Loucy (cell line): ENCODE data around the gene SESN3.
"Not testable (repeated sequence)": the region's sequence is repeated elsewhere in the genome, so short reads cannot be mapped to it uniquely, and the experiment has no call there.

Experiments used
- H2AFZ ChIP-seq: fragments of 200-600 bp; sonication (generic); 2 replicates; pipeline ENCODE4 v1.6.0; 2016; ENCODE audit warnings: antibody characterized with exemption, mild to moderate bottlenecking, low read length, moderate library complexity
- H3F3A ChIP-seq: fragments of 200-600 bp; 2 replicates; pipeline ENCODE4 v1.6.0; 2016; ENCODE audit warnings: antibody characterized with exemption, low read depth, mild to moderate bottlenecking
- H3K27me3 ChIP-seq: fragments of 200-600 bp; sonication (generic); 2 replicates; pipeline ENCODE4 v1.6.1; 2014; ENCODE audit warnings: low read length, mild to moderate bottlenecking; ENCODE audit not compliant: insufficient read depth, poor library complexity, severe bottlenecking
- H3K36me3 ChIP-seq: fragments of 200-600 bp; sonication (generic); 2 replicates; pipeline ENCODE4 v1.6.1; 2016; ENCODE audit warnings: low read length; ENCODE audit not compliant: insufficient read depth
- H3K4me1 ChIP-seq: fragments of 200-600 bp; sonication (generic); 2 replicates; pipeline ENCODE4 v1.5.1; 2014; ENCODE audit warnings: low read length, mild to moderate bottlenecking; ENCODE audit not compliant: insufficient read depth, poor library complexity, severe bottlenecking
- H3K4me2 ChIP-seq: fragments of 200-600 bp; sonication (generic); 2 replicates; pipeline ENCODE4 v1.6.0; 2014; ENCODE audit warnings: antibody characterized with exemption, low read length, low read depth, mild to moderate bottlenecking; ENCODE audit not compliant: poor library complexity, severe bottlenecking
- H3K4me3 ChIP-seq: fragments of 200-600 bp; sonication (generic); 2 replicates; pipeline ENCODE4 v1.5.1; 2014; ENCODE audit warnings: low read length, mild to moderate bottlenecking, mixed read lengths; ENCODE audit not compliant: poor library complexity, severe bottlenecking
- H3K79me2 ChIP-seq: fragments of 200-600 bp; sonication (generic); 2 replicates; pipeline ENCODE4 v1.6.1; 2014; ENCODE audit warnings: low read length; ENCODE audit not compliant: insufficient read depth
- H3K9ac ChIP-seq: fragments of 200-600 bp; sonication (generic); 2 replicates; pipeline ENCODE4 v1.6.0; 2014; ENCODE audit warnings: mild to moderate bottlenecking, low read depth, low read length, moderate library complexity; ENCODE audit not compliant: poor library complexity, severe bottlenecking
- H3K9me2 ChIP-seq: fragments of 200-600 bp; sonication (generic); replicated peaks from 2 replicates; pipeline ENCODE4 v1.6.1; 2016; ENCODE audit warnings: low read depth, low read length, mixed read lengths
- H3K9me3 ChIP-seq: fragments of 200-600 bp; sonication (generic); 2 replicates; pipeline ENCODE4 v1.6.1; 2014; ENCODE audit warnings: mild to moderate bottlenecking, antibody characterized with exemption, low read length, low read depth; ENCODE audit not compliant: insufficient read depth
- H4K20me1 ChIP-seq: fragments of 200-600 bp; sonication (generic); 2 replicates; pipeline ENCODE4 v1.6.0; 2014; ENCODE audit warnings: antibody characterized with exemption, low read length, mild to moderate bottlenecking; ENCODE audit not compliant: insufficient read depth, poor library complexity, severe bottlenecking
- CTCF ChIP-seq: fragments of 200-600 bp; sonication (generic); conservative IDR thresholded peaks from 2 replicates; pipeline ENCODE4 v1.5.1; 2014; ENCODE audit warnings: mild to moderate bottlenecking, antibody characterized with exemption, low read length
- EZH2phosphoT487 ChIP-seq: fragments of 200-600 bp; IDR thresholded peaks from 2 replicates; pipeline ENCODE4 v1.6.1; 2018; ENCODE audit warnings: antibody characterized with exemption, mild to moderate bottlenecking, moderate library complexity, borderline replicate concordance

SESN3 gene

GRCh38 chr11:95276139-95276538 lies 45.1 kb upstream of the SESN3 start:
- Histone ChIP-seq H3K4me1 (no peaks in the 10 kb centered on the region), H3K9me3 (no peaks in the 10 kb centered on the region), H3K9me2 (no peaks in the 10 kb centered on the region), H3K4me2 (no peak overlapping the region), H3F3A (no peaks in the 10 kb centered on the region), H3K9ac (no peak overlapping the region), H3K79me2 (no peaks in the 10 kb centered on the region), H4K20me1 (no peaks in the 10 kb centered on the region), H3K36me3 (no peaks in the 10 kb centered on the region), H3K4me3 (no peak overlapping the region), H3K27me3 (no peaks in the 10 kb centered on the region), H2AFZ (no peak overlapping the region)
- TF ChIP-seq EZH2phosphoT487: no peak
- no peak for TF ChIP-seq CTCF

DNA sequence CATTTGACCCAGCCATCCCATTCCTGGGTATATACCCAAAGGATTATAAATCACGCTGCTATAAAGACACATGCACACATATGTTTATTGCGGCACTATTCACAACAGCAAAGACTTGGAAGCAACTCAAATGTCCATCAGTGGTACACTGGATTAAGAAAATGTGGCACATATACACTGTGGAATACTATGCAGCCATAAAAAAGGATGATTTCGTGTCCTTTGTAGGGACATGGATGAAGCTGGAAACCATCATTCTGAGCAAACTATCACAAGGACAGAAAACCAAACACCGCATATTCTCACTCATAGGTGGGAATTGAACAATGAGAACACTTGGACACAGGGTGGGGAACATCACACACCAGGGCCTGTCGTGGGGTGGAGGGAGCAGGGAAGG lies 42.6 kb upstream of the SESN3 start:
- not testable (repeated sequence) for H3K9me3 ChIP-seq, H3K4me2 ChIP-seq, H3K9me2 ChIP-seq, H3F3A ChIP-seq, H3K4me1 ChIP-seq, H3K36me3 ChIP-seq, H3K27me3 ChIP-seq, H3K9ac ChIP-seq, H2AFZ ChIP-seq, H4K20me1 ChIP-seq, H3K4me3 ChIP-seq, H3K79me2 ChIP-seq

DNA sequence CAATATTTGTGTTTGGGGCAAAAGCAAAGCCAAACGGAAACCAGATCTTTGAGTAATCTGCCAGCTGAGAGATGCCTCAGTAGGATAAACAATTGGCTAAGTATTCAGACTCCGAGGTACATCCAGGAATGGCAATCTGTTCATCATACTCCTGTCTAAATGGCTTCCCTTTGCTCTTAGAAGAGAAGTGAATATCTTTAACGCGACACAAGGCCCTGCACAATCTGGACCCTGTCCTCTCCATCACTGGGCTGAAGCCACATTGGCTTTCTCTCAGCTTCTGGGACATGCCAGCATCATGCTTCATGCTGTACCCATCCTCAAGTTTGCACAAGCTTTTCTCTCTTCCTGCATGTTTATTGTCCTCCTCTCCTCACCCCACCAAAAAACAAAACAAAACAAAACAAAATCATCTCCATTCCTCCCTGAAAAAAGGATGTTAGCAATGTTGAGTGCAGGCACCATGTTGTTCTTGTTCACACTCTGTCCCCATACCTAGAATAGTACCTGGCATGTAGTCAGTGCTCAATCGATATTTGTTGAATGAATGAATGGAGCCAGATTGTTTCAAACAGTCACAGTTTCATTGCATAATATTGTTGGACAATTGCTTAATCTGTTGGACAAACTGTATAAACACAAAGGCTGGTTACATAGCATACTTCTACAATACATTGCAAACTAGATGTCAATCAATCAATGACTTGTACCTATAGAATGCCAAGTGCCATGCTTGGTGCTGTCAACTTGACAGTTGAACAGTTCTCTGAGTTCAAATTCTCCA lies 38.2 kb upstream of the SESN3 start:
- no peak overlapping the region for H3K4me2 ChIP-seq
- no peak for TF ChIP-seq CTCF
- TF ChIP-seq EZH2phosphoT487: no peak
- H4K20me1 ChIP-seq: no peaks in the 10 kb centered on the region
- peaks cover 1% of the 10 kb centered on the region for H3K4me1 ChIP-seq
- H3K36me3 ChIP-seq: no peaks in the 10 kb centered on the region
- no peaks in the 10 kb centered on the region for H3F3A ChIP-seq
- H3K4me3 ChIP-seq: no peak overlapping the region
- no peak overlapping the region for H3K9ac ChIP-seq
- no peaks in the 10 kb centered on the region for H3K79me2 ChIP-seq
- H3K9me3 ChIP-seq: no peaks in the 10 kb centered on the region
- H3K27me3 ChIP-seq: no peaks in the 10 kb centered on the region
- H2AFZ ChIP-seq: no peak overlapping the region; the same call in 1 of the 2 replicates
- H3K9me2 ChIP-seq: no peaks in the 10 kb centered on the region

- no peak overlapping the region for H3K4me3 ChIP-seq
- no peaks in the 10 kb centered on the region for H3K27me3 ChIP-seq
- no peaks in the 10 kb centered on the region for H3K9me2 ChIP-seq
- no peaks in the 10 kb centered on the region for H3K36me3 ChIP-seq
- peaks cover 9% of the 10 kb centered on the region for H3K4me1 ChIP-seq
- no peak overlapping the region for H3K4me2 ChIP-seq
- H4K20me1 ChIP-seq: no peaks in the 10 kb centered on the region
- H3K9ac ChIP-seq: no peak overlapping the region
- no peaks in the 10 kb centered on the region for H3F3A ChIP-seq
- no peaks in the 10 kb centered on the region for H3K79me2 ChIP-seq
- TF ChIP-seq CTCF (no peak), EZH2phosphoT487 (no peak)
- no peaks in the 10 kb centered on the region for H3K9me3 ChIP-seq
- peak overlapping the region; percentile 5; the same call in 1 of the 2 replicates for H2AFZ ChIP-seq
Measured at GRCh38 chr11:95268391-95268790, 37.4 kb upstream of the SESN3 start.
